Calu3 (cell line): Measurements from ENCODE around the gene SNRPA1. TPM values are rescaled to one million over a fixed set of nuclear protein-coding genes. Genes with fewer than 3 reads are reported as not detected.

ENCODE experiments used
- BruUV-seq: library from RNA; stranded (reverse); fragments of 400-500 nt; replicated peaks from 2 replicates; lab custom pipeline; 2021; lab: Mats Ljungman, UMichigan
- CTCF ChIA-PET: fragments of 300-600 bp; sonication (Branson Sonifier 250); formaldehyde crosslinking; loops from one replicate; lab custom pipeline; 2022; ENCODE audit warnings: antibody characterized with exemption; lab: Charles Lee
- DNase-seq: peaks from one replicate; pipeline ENCODE4 v3.0.0; 2022
- H3K27ac Mint-ChIP-seq: one replicate; pipeline ENCODE4 v1.8.0; 2022; ENCODE audit warnings: mixed read lengths; ENCODE audit not compliant: unreplicated experiment
- H3K27me3 Mint-ChIP-seq: one replicate; pipeline ENCODE4 v1.8.0; 2022; ENCODE audit warnings: mixed read lengths; ENCODE audit not compliant: unreplicated experiment
- H3K36me3 Mint-ChIP-seq: one replicate; pipeline ENCODE4 v1.8.0; 2022; ENCODE audit warnings: mild to moderate bottlenecking, moderate library complexity, mixed read lengths; ENCODE audit not compliant: insufficient read depth, unreplicated experiment
- H3K4me1 Mint-ChIP-seq: one replicate; pipeline ENCODE4 v1.8.0; 2022; ENCODE audit warnings: mild to moderate bottlenecking, low read depth, mixed read lengths; ENCODE audit not compliant: unreplicated experiment
- H3K4me3 Mint-ChIP-seq: one replicate; pipeline ENCODE4 v1.8.0; 2022; ENCODE audit warnings: mild to moderate bottlenecking, low read depth, moderate library complexity, mixed read lengths; ENCODE audit not compliant: unreplicated experiment
- H3K9me3 Mint-ChIP-seq: one replicate; pipeline ENCODE4 v1.8.0; 2022; ENCODE audit warnings: low read depth, mixed read lengths; ENCODE audit not compliant: unreplicated experiment
- CTCF ChIP-seq: fragments of 200-600 bp; IDR thresholded peaks from one replicate; pipeline ENCODE4 v1.8.0; 2022; ENCODE audit warnings: antibody characterized with exemption; ENCODE audit not compliant: unreplicated experiment
- intact Hi-C: fragments of 100-400 bp; cut with micrococcal nuclease; formaldehyde crosslinking; loops from one replicate; pipeline ENCODE4 v1.10.0; 2022; ENCODE audit not compliant: unreplicated experiment
- total RNA-seq: library from RNA; stranded (reverse); gene quantifications from 2 replicates; pipeline ENCODE4 v1.2.3, GENCODE V29; 2022

SNRPA1 gene
- total RNA-seq, 1 experiment from 2014 or later = 140 TPM

- CTCF ChIA-PET = interaction anchor here (0.7 to 1.0 kb wide), 4 partner anchors 12 to 525 kb away, joined by 3 to 9 read pairs (median 4); no protein-coding TSS in a partner anchor
- no peaks in the 10 kb centered on the region for H3K9me3 Mint-ChIP-seq
- H3K27ac Mint-ChIP-seq = peak overlapping the region; percentile 94
- peak; percentile 28 for DNase-seq
- H3K4me1 Mint-ChIP-seq = peaks cover 20% of the 10 kb centered on the region
- peak; percentile 20 for TF ChIP-seq CTCF
- H3K27me3 Mint-ChIP-seq = no peaks in the 10 kb centered on the region
- BruUV-seq = no TSS peak
- peaks cover 81% of the 10 kb centered on the region for H3K36me3 Mint-ChIP-seq
- H3K4me3 Mint-ChIP-seq = peak overlapping the region; percentile 91
- intact Hi-C loops = no loop called here
Measured at GRCh38 chr15:101276501-101277037, 18.5 kb downstream of the SNRPA1 start.

GRCh38 chr15:101275018-101275417 lies 20.0 kb downstream of the SNRPA1 start:
- no peak overlapping the region for H3K27ac Mint-ChIP-seq
- intact Hi-C loops = no loop called here
- TF ChIP-seq CTCF = no peak
- CTCF ChIA-PET = interaction anchor here (0.8 kb wide), 1 partner anchor 266 kb away, joined by 3 read pairs; no protein-coding TSS in a partner anchor
- no TSS peak for BruUV-seq
- no peak for DNase-seq
- no peaks in the 10 kb centered on the region for H3K9me3 Mint-ChIP-seq
- H3K4me1 Mint-ChIP-seq = peaks cover 20% of the 10 kb centered on the region
- H3K27me3 Mint-ChIP-seq = no peaks in the 10 kb centered on the region
- peaks cover 75% of the 10 kb centered on the region for H3K36me3 Mint-ChIP-seq
- no peak overlapping the region for H3K4me3 Mint-ChIP-seq

GRCh38 chr15:101273534-101273933 lies 21.5 kb downstream of the SNRPA1 start:
- intact Hi-C loops = no loop called here
- no TSS peak for BruUV-seq
- Mint-ChIP-seq H3K4me3 (no peak overlapping the region), H3K36me3 (peaks cover 85% of the 10 kb centered on the region), H3K4me1 (peaks cover 20% of the 10 kb centered on the region), H3K9me3 (no peaks in the 10 kb centered on the region), H3K27ac (no peak overlapping the region), H3K27me3 (no peaks in the 10 kb centered on the region)
- CTCF ChIA-PET = no interaction called here
- TF ChIP-seq CTCF = no peak
- DNase-seq = no peak

GRCh38 chr15:101272584-101272983 lies 22.5 kb downstream of the SNRPA1 start:
- Mint-ChIP-seq H3K36me3 (peaks cover 82% of the 10 kb centered on the region), H3K27me3 (no peaks in the 10 kb centered on the region)

More at GRCh38 chr15:101272584-101272983, 22.5 kb downstream of the SNRPA1 start:
- H3K4me3 Mint-ChIP-seq = no peak overlapping the region
- H3K9me3 Mint-ChIP-seq = no peaks in the 10 kb centered on the region
- no peak for TF ChIP-seq CTCF
- CTCF ChIA-PET = interaction anchor here (0.9 kb wide), 1 partner anchor 105 kb away, joined by 3 read pairs; no protein-coding TSS in a partner anchor
- intact Hi-C loops = no loop called here
- H3K27ac Mint-ChIP-seq = no peak overlapping the region
- H3K4me1 Mint-ChIP-seq = peaks cover 20% of the 10 kb centered on the region
- no TSS peak for BruUV-seq
- no peak for DNase-seq
